Lower lobe of right lung (tissue), 2 donors: ENCODE data around the gene METRN. TPM values are rescaled to one million over a fixed set of nuclear protein-coding genes. Genes with fewer than 3 reads are reported as not detected.
A peak's percentile ranks its signal among the peaks of the same experiment; 100 is the strongest.
"Not testable (repeated sequence)": the region's sequence is repeated elsewhere in the genome, so short reads cannot be mapped to it uniquely, and the experiment has no call there.

Source experiments
- ATAC-seq, 2 donors: fragments of 200-7000 bp; cut with Tn5 transposase; one replicate each; pipeline ENCODE4 v1.9.1; 2020 to 2022; ENCODE audit warnings: mild to moderate bottlenecking in 2 of 2, moderate library complexity in 2 of 2
- DNase-seq: peaks from one replicate; pipeline ENCODE4 v3.0.0-alpha.2; 2020
- H3K27ac ChIP-seq: fragments of 200-600 bp; one replicate; pipeline ENCODE4 v1.8.0; 2022
- H3K27me3 ChIP-seq: fragments of 200-600 bp; one replicate; pipeline ENCODE4 v1.8.0; 2022; ENCODE audit warnings: low read depth
- H3K36me3 ChIP-seq: fragments of 200-600 bp; one replicate; pipeline ENCODE4 v1.8.0; 2022; ENCODE audit warnings: mild to moderate bottlenecking
- H3K4me1 ChIP-seq: fragments of 200-600 bp; one replicate; pipeline ENCODE4 v1.8.0; 2022
- H3K4me3 ChIP-seq: fragments of 200-600 bp; one replicate; pipeline ENCODE4 v1.8.0; 2022; ENCODE audit warnings: mild to moderate bottlenecking
- H3K9me3 ChIP-seq: fragments of 200-600 bp; one replicate; pipeline ENCODE4 v1.8.0; 2022
- intact Hi-C: fragments of 100-400 bp; cut with DNase I; formaldehyde crosslinking; loops from one replicate; pipeline ENCODE4 v1.11.0; 2022
- total RNA-seq: library from RNA; stranded (reverse); fragmentation: NEBNext Ultra II Directional; extraction: Animal tissue kit (Norgen Biotek cat#: 25700); gene quantifications from one replicate; pipeline ENCODE4 v1.2.1, GENCODE V29; 2021
- TF ChIP-seq, protein P1 (sequence below): fragments of 200-600 bp; IDR thresholded peaks from one replicate; pipeline ENCODE4 v1.8.0; 2022; ENCODE audit warnings: antibody characterized with exemption, mild to moderate bottlenecking
- donor health status: DM: no; HTN: yes; CAD: no; lungs with severe emphysema.

The METRN gene
- total RNA-seq, 1 donor from 2014 or later = 35.9 TPM

DNA sequence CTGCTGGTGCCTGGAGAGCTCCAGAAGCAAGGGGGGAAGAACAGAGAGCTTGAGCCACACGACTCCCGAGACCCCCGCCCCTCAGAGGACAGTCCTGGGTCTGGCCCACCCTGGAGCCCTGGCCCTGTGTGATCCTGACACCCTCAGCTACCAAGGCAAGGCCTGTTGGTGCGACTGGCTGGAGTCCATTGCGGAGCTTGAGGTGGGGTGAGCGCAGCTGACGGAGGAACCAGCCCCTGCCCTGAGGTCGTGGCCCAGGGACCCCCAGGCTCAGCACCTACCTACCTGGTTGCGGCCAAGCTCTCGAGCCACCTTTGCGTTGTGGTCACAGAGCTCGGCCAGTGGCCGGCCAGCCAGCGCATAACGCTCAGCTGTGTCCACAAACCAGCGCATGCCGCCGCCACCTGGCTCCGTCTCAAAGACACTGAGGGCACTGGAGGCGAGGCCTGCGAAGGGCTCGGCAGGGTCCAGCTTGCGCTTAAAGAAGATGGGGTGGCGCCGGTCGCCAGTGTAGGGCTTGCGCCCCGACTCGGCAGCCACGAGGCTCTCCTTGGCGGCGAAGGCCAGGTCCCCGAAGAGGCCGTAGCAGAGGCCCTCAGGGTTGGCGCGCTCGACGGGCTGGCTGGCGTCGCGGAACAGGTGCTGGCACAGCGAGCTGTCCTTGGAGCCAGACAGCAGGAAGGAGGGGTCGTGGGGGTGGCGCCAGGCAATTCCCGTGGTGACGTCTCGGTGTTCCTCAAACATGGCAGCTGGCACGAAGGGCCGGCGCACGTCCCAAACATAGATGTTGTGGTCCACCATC lies 28.3 kb upstream of the METRN start:
- H3K4me3 ChIP-seq = no peak overlapping the region
- peaks cover 31% of the 10 kb centered on the region for H3K36me3 ChIP-seq
- no peak overlapping the region for H3K27ac ChIP-seq
- H3K27me3 ChIP-seq = no peaks in the 10 kb centered on the region
- ATAC-seq (no peak), DNase-seq (no peak)
- TF ChIP-seq, protein P1, sequence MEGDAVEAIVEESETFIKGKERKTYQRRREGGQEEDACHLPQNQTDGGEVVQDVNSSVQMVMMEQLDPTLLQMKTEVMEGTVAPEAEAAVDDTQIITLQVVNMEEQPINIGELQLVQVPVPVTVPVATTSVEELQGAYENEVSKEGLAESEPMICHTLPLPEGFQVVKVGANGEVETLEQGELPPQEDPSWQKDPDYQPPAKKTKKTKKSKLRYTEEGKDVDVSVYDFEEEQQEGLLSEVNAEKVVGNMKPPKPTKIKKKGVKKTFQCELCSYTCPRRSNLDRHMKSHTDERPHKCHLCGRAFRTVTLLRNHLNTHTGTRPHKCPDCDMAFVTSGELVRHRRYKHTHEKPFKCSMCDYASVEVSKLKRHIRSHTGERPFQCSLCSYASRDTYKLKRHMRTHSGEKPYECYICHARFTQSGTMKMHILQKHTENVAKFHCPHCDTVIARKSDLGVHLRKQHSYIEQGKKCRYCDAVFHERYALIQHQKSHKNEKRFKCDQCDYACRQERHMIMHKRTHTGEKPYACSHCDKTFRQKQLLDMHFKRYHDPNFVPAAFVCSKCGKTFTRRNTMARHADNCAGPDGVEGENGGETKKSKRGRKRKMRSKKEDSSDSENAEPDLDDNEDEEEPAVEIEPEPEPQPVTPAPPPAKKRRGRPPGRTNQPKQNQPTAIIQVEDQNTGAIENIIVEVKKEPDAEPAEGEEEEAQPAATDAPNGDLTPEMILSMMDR = no peak
- no peaks in the 10 kb centered on the region for H3K9me3 ChIP-seq
- intact Hi-C loops = no loop called here
- H3K4me1 ChIP-seq = peaks cover 60% of the 10 kb centered on the region

DNA sequence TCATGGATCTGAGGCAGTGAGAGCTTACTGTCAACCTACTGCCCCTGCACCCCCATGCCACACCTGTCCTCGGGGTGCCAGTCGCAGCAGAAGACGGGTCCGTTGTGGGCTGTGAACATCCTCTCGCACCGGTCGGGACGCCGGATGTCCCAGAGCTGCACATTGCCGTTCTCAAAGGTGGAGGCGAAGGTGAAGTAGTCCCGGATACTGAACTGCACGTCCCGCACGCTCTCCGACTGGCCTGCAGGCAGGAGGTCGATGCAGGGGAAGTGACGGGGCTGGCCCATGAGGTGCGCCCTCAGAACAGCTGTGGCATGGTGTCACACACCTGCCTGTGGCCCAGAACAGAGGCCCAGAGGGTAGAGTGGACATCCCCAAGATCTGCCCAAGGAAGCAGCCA lies 27.4 kb upstream of the METRN start:
- intact Hi-C loops = no loop called here
- H3K27me3 ChIP-seq = peaks cover 6% of the 10 kb centered on the region
- no peak for DNase-seq
- no peak overlapping the region for H3K4me3 ChIP-seq
- no peaks in the 10 kb centered on the region for H3K9me3 ChIP-seq
- TF ChIP-seq, protein P1 = no peak
- no peak for ATAC-seq
- H3K27ac ChIP-seq = no peak overlapping the region
- H3K4me1 ChIP-seq = peaks cover 52% of the 10 kb centered on the region
- H3K36me3 ChIP-seq = peaks cover 22% of the 10 kb centered on the region

DNA sequence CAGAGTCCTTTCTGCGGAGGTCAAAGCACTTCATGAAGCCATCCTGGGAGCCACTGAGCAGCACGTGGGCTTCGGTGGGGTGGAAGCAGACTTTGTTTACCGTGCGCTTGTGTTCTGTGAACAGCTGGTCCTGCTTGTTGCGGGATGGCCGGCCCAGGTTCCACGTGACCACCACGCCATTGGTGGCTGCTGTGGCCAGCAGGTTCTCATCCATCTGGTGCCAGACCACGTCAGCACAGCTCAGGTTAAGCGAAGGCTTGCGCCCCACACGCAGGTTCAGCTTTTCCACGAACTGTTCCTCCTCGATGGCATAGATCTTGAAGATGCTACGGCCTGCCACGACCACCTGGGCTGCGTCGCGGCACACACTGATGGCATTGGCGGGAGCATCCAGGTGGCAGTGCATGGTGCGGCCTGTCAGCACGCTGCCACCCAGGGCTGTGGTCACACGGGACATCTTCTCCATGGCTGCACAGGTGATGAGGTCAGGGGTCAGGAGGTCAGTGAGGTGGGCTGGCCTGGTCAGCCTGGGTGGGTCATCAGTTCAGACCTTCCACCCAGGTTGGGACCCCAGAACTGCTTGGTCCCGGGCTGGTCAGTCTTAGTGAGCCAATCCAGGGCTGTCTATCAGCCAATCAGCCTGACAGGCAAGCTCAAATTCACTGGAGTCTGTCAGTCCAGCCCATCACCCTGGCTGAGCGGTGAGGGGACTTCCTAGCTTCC lies 25.6 kb upstream of the METRN start:
- DNase-seq = no peak
- Histone ChIP-seq H3K9me3 (no peaks in the 10 kb centered on the region), H3K27me3 (peaks cover 24% of the 10 kb centered on the region), H3K4me3 (peak overlapping the region; percentile 90), H3K4me1 (peaks cover 41% of the 10 kb centered on the region), H3K27ac (peak overlapping the region; percentile 88), H3K36me3 (peaks cover 16% of the 10 kb centered on the region)
- TF ChIP-seq, protein P1 = no peak
- no peak for ATAC-seq
- intact Hi-C loops = no loop called here

DNA sequence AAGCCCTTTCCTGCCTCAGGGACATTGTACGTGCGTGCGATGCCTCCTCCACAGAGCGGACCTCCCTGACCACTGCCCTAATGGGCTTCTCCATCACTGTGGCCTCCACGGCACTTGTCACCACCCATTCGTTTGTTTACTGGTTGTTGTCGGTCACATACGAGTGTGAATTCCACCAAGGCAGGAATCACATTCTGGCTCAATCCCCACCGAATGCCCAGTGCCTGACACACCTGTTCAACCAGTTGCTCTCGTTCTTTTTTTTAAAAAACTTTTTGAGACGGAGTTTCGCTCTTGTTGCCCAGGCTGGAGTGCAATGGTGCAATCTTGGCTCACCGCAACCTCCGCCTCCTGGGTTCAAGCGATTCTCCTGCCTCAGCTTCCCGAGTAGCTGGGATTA lies 23.7 kb upstream of the METRN start:
- peaks cover 41% of the 10 kb centered on the region for H3K27me3 ChIP-seq
- ATAC-seq, intact Hi-C loops: not testable (repeated sequence)

DNA sequence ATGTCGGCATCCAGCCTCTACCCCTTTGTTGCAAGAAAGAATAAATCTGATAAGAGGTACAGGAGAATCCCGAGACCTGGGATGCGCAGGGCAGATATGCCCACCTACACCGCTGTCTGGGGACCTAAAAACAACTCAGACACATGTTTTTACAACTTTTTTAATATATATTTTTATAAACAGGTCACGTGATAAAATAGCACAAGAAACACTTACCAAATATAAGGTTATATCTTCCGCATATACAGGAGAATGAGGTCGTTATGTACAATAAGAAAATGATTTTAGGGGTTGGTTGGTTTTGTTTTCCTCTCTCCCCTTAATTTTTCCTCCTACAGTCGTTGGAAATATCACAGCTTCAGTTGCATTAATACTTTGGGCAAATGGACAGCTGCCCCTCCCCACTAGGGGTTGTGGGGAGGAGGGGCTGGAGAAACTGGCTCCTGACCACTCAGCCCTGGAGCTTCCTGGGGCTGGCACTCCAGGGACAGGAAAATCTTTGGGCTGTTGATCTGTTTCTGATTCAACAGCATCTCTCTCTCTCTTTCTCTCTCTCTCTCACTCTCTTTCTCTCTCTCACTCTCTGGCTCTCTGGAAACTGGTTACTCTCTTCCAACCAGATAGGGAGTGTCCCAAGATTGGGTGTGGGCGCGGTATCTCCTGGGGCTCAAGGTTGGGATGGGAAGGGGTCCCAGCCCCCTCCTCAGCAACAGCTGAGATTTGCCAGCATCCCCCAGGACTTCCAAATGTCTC lies 22.4 kb upstream of the METRN start:
- TF ChIP-seq, protein P1 = no peak
- no peak overlapping the region for H3K27ac ChIP-seq
- H3K4me1 ChIP-seq = peaks cover 44% of the 10 kb centered on the region
- H3K4me3 ChIP-seq = no peak overlapping the region
- no peaks in the 10 kb centered on the region for H3K9me3 ChIP-seq
- ATAC-seq = no peak
- H3K36me3 ChIP-seq = no peaks in the 10 kb centered on the region
- DNase-seq = no peak
- peaks cover 51% of the 10 kb centered on the region for H3K27me3 ChIP-seq
- intact Hi-C loops = no loop called here

More for the DNA sequence above, 23.7 kb upstream of the METRN start:
- H3K4me3 ChIP-seq, H3K9me3 ChIP-seq, DNase-seq, H3K27ac ChIP-seq: not testable (repeated sequence)
- H3K36me3 ChIP-seq = peaks cover 12% of the 10 kb centered on the region
- H3K4me1 ChIP-seq = peaks cover 41% of the 10 kb centered on the region
